Upper lobe of left lung (tissue), 6 donors: ENCODE data around the gene MASP1. TPM values are rescaled to one million over a fixed set of nuclear protein-coding genes. Genes with fewer than 3 reads are reported as not detected.

Experiments
- ATAC-seq, 2 donors: fragments of 200-7000 bp; cut with Tn5 transposase; one replicate each; pipeline ENCODE4 v1.9.1; 2022; ENCODE audit warnings: mild to moderate bottlenecking in 2 of 2, moderate library complexity in 2 of 2; ENCODE audit not compliant: low FRiP score in 2 of 2
- DNase-seq, 2 donors: peaks; one replicate each; pipeline ENCODE4 v3.0.0-alpha.2; 2019 to 2020
- H3K27ac ChIP-seq, 4 donors: fragments of 200-600 bp; sonication (generic); one replicate each; pipeline ENCODE4 v1.5.1; 2016 to 2019
- H3K27me3 ChIP-seq, 4 donors: fragments of 200-600 bp; sonication (generic); one replicate each; pipeline ENCODE4 v1.5.1; 2017 to 2019
- H3K36me3 ChIP-seq, 4 donors: fragments of 200-600 bp; sonication (generic); one replicate each; pipeline ENCODE4 v1.5.1; 2016 to 2019
- H3K4me1 ChIP-seq, 4 donors: fragments of 200-600 bp; sonication (generic); one replicate each; pipeline ENCODE4 v1.5.1; 2018 to 2019
- H3K4me3 ChIP-seq, 4 donors: fragments of 200-600 bp; sonication (generic); one replicate each; pipeline ENCODE4 v1.5.1; 2017 to 2019; ENCODE audit warnings: mild to moderate bottlenecking in 2 of 4, moderate library complexity in 1 of 4
- H3K9me3 ChIP-seq, 4 donors: fragments of 200-600 bp; sonication (generic); one replicate each; pipeline ENCODE4 v1.5.1; 2018 to 2019
- EP300 ChIP-seq, 4 donors: sonication (generic); formaldehyde crosslinking; IDR thresholded peaks; one replicate each; pipeline ENCODE4 v1.5.1; 2017; ENCODE audit warnings: antibody characterized with exemption in 4 of 4, control low read depth in 2 of 4
- POLR2A ChIP-seq, 4 donors: fragments of 450-650 bp; IDR thresholded peaks; one replicate each; pipeline ENCODE4 v1.5.1; 2016 to 2017; ENCODE audit warnings: antibody characterized with exemption in 4 of 4, mild to moderate bottlenecking in 2 of 4
- POLR2AphosphoS5 ChIP-seq, 2 donors: sonication (generic); formaldehyde crosslinking; IDR thresholded peaks; one replicate each; pipeline ENCODE4 v1.5.1; 2017; ENCODE audit warnings: antibody characterized with exemption in 2 of 2
- WGBS, 2 donors: methylation state at CpG; one replicate each; pipeline ENCODE4 v1.1.5; 2017 to 2018; 5-methylcytosine and 5-hydroxymethylcytosine counted together
- total RNA-seq, 6 donors: library from RNA; depleted of rRNA in 4 of 6; stranded (reverse); fragments of >200 nt in 4 of 6; gene quantifications; one replicate each; pipeline versions ENCODE4 v1.1.0 to v1.2.1, GENCODE V29; 2016 to 2021
- TF ChIP-seq, protein P1 (sequence below), 6 experiments: fragments of 450-650 bp in 4 of 6; fragments of 200-600 bp in 2 of 6; sonication (generic) in 2 of 6; IDR thresholded peaks; one replicate each; pipeline ENCODE4 v1.5.1; 2016 to 2019; ENCODE audit warnings: antibody characterized with exemption in 6 of 6
- donor health status: DM: no; HTN: no; CAD: no; lungs with moderate emphysema.
- donor health status: DM: no; HTN: yes; CAD: no; lungs with severe emphysema.

Gene MASP1
- total RNA-seq, 6 donors from 2014 or later: 0.22 to 5.9 (median 1.8) TPM

DNA sequence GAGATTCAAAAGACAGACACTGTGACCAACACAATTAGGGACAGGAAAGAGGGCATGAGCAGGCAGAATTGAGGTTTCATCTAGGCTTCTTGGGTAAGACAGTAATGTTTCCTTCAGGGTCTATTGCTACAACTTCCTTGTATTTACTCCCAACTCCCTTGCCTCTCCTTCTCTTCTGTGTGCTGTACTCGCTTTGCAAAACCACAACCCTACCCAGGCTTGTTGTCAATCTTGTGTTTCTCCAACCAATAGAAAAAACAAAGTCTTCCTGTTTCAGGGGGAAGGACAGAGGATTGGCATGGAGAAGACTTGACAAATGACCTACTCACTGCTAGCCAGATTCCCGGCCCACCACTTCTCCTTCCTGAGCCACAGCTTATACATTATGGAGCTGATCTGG lies 36.3 kb upstream of the MASP1 start:
- WGBS, 2 donors: 36 to 51% methylated on average over 2 of the region's 2 CpGs
- Histone ChIP-seq H3K36me3 (no peaks in the 10 kb centered on the region), H3K4me3 (no peak overlapping the region), H3K27ac (no peak overlapping the region), H3K4me1 (no peaks in the 10 kb centered on the region), H3K27me3 (no peaks in the 10 kb centered on the region), H3K9me3 (no peaks in the 10 kb centered on the region)
- peak in 1 of 2 donors; percentile 43 for ATAC-seq
- no peak for DNase-seq
- TF ChIP-seq EP300 (IDR thresholded peaks at IDR 0.05) (no peak), POLR2AphosphoS5 (IDR thresholded peaks at IDR 0.05) (no peak), POLR2A (IDR thresholded peaks at IDR 0.05) (no peak)

DNA sequence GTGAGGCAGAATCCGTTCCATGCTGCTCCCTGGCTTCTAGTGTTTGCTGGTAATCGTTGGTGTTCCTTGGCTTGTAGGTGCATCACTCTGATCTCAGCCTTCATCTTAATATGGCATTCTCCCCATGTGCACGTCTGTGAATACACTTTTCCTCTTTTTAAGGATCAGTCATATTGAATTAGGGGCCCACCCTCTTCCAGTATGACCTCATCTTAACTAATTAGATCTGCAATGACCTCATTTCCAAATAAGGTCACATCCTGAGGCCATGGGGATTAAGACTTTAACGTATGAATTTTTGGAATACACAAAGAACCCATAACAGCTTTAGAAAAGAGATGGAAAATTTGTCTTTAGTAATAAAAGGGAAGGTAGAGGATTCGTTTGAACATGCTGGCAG lies 34.1 kb upstream of the MASP1 start:
- TF ChIP-seq, protein P1, sequence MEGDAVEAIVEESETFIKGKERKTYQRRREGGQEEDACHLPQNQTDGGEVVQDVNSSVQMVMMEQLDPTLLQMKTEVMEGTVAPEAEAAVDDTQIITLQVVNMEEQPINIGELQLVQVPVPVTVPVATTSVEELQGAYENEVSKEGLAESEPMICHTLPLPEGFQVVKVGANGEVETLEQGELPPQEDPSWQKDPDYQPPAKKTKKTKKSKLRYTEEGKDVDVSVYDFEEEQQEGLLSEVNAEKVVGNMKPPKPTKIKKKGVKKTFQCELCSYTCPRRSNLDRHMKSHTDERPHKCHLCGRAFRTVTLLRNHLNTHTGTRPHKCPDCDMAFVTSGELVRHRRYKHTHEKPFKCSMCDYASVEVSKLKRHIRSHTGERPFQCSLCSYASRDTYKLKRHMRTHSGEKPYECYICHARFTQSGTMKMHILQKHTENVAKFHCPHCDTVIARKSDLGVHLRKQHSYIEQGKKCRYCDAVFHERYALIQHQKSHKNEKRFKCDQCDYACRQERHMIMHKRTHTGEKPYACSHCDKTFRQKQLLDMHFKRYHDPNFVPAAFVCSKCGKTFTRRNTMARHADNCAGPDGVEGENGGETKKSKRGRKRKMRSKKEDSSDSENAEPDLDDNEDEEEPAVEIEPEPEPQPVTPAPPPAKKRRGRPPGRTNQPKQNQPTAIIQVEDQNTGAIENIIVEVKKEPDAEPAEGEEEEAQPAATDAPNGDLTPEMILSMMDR (IDR thresholded peaks at IDR 0.05): no peak
- TF ChIP-seq EP300 (IDR thresholded peaks at IDR 0.05) (no peak), POLR2AphosphoS5 (IDR thresholded peaks at IDR 0.05) (no peak), POLR2A (IDR thresholded peaks at IDR 0.05) (no peak)
- Histone ChIP-seq H3K27me3 (no peaks in the 10 kb centered on the region), H3K4me3 (no peak overlapping the region), H3K36me3 (no peaks in the 10 kb centered on the region), H3K4me1 (no peaks in the 10 kb centered on the region), H3K27ac (no peak overlapping the region), H3K9me3 (no peaks in the 10 kb centered on the region)
- WGBS, 2 donors: 67 to 73% methylated on average over 5 of the region's 5 CpGs
- no peak for ATAC-seq
- DNase-seq: no peak

DNA sequence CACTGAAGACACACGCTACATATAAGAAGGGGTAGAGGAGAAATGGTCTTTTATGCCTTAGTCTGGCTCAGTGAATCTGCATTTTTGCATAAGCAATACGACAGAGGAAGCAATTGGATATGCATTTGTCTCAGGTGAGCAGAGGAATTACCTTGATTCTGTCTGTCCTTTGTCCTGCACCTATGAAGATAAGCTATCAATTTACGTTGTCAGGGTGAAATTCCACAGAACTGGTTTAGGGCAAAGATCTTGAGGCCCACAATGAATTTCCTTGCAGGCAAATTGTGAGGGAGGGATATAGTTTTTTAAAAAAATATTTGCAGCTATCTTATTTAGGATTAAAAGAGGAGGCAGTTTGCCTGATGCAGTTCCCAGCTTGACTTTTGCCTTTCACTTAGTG lies 31.6 kb upstream of the MASP1 start:
- 68 to 89% methylated on average over 3 of the region's 3 CpGs for WGBS, 2 donors
- Histone ChIP-seq H3K4me1 (peaks cover 5 to 10% (median 7%) of the 10 kb centered on the region in 4 donors), H3K4me3 (no peak overlapping the region), H3K36me3 (no peaks in the 10 kb centered on the region), H3K27me3 (no peaks in the 10 kb centered on the region), H3K27ac (no peak overlapping the region), H3K9me3 (no peaks in the 10 kb centered on the region)
- ATAC-seq (no peak), DNase-seq (no peak)
- TF ChIP-seq, protein P1 (IDR thresholded peaks at IDR 0.05): no peak
- TF ChIP-seq POLR2A (IDR thresholded peaks at IDR 0.05) (no peak), POLR2AphosphoS5 (IDR thresholded peaks at IDR 0.05) (no peak), EP300 (IDR thresholded peaks at IDR 0.05) (no peak)

DNA sequence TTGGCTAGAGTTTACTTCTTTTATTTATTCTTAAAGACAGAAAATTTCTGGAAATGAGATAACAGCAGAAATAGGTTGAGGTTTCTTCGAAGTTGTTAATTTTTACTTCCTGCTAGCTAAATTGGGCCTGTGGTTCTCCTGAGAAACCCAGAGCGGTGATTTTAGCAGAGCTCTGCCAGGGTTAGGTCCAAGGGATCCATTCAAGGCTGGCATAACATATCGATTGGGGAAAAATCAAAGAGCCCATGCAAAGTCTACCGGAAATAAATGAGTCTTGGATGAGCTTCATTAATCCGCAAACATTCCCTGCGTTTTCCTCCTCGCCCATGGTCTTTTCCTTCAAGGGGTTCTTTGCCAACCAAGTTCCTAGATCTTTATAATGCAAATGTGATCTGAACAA lies 30.8 kb upstream of the MASP1 start:
- TF ChIP-seq POLR2AphosphoS5 (IDR thresholded peaks at IDR 0.05): no peak
- TF ChIP-seq, protein P1 (IDR thresholded peaks at IDR 0.05): no peak
- no peak for TF ChIP-seq EP300 (IDR thresholded peaks at IDR 0.05)
- TF ChIP-seq POLR2A (IDR thresholded peaks at IDR 0.05): no peak
- Histone ChIP-seq H3K4me3 (no peak overlapping the region), H3K9me3 (no peaks in the 10 kb centered on the region), H3K27ac (no peak overlapping the region), H3K27me3 (no peaks in the 10 kb centered on the region), H3K36me3 (no peaks in the 10 kb centered on the region), H3K4me1 (peaks cover 5 to 10% (median 7%) of the 10 kb centered on the region in 4 donors)
- no peak for ATAC-seq
- DNase-seq: no peak
- 82 to 84% methylated on average over 7 of the region's 7 CpGs for WGBS, 2 donors

DNA sequence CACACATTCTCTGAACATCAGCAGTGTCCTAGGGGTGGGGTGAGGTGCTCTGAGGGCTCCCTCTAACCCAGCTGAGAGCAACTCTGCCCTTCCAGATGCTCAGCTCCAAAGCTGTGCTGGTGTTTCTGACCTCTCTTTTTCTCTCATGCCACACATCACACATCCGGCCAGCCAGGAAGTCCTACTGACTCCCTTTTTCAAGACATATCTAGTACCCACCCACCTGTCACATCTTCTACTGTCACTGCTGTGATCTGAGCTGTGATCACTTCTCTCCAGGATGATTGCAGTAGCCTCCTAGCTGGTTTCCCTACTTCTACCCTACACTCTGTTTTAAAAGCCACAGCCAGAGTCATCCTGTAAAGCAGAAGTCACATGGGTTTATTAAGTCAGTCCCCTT lies 30.2 kb upstream of the MASP1 start:
- ATAC-seq: no peak
- no peak overlapping the region for H3K27ac ChIP-seq
- TF ChIP-seq, protein P1 (IDR thresholded peaks at IDR 0.05): no peak
- TF ChIP-seq POLR2A (IDR thresholded peaks at IDR 0.05) (no peak), EP300 (IDR thresholded peaks at IDR 0.05) (no peak), POLR2AphosphoS5 (IDR thresholded peaks at IDR 0.05) (no peak)
- H3K36me3 ChIP-seq: no peaks in the 10 kb centered on the region
- 69 to 71% methylated on average over 1 of the region's 1 CpG for WGBS, 2 donors
- no peak for DNase-seq
- no peak overlapping the region for H3K4me3 ChIP-seq
- H3K9me3 ChIP-seq: no peaks in the 10 kb centered on the region
- peaks cover 5 to 10% (median 7%) of the 10 kb centered on the region in 4 donors for H3K4me1 ChIP-seq
- H3K27me3 ChIP-seq: no peaks in the 10 kb centered on the region
